GM12878 (cell line): Measurements from ENCODE around the gene PRX. TPM values are rescaled to one million over a fixed set of nuclear protein-coding genes. Genes with fewer than 3 reads are reported as not detected.

Experiments used
- ATAC-seq: fragments of 200-7000 bp; cut with Tn5 transposase; 3 replicates; pipeline ENCODE4 v1.9.1; 2020; ENCODE audit warnings: mild to moderate bottlenecking, moderate library complexity
- BruUV-seq: library from RNA; stranded (reverse); fragments of 400-500 nt; replicated peaks from 2 replicates; lab custom pipeline; 2021; lab: Mats Ljungman, UMichigan
- CTCF ChIA-PET: fragments of 300-600 bp; sonication (Branson Sonifier 250); formaldehyde crosslinking; extraction: SDS; loops from one replicate; lab custom pipeline; 2021; ENCODE audit warnings: inconsistent platforms; lab: Yijun Ruan, JAX
- POLR2A ChIA-PET: fragments of 350-600 bp; formaldehyde crosslinking; extraction: SDS; loops from one replicate; lab custom pipeline; 2021; ENCODE audit warnings: inconsistent platforms; lab: Charles Lee
- RAD21 ChIA-PET: fragments of 300-600 bp; sonication (Branson Sonifier 250); formaldehyde crosslinking; loops from one replicate; lab custom pipeline; 2023; ENCODE audit warnings: antibody characterized with exemption; ENCODE audit not compliant: unreplicated experiment; lab: Charles Lee
- SMC1A ChIA-PET: fragments of 300-600 bp; sonication (Branson Sonifier 250); formaldehyde crosslinking; loops from one replicate; lab custom pipeline; 2023; ENCODE audit not compliant: unreplicated experiment, uncharacterized antibody; lab: Charles Lee
- DNase-seq: peaks from one replicate; pipeline ENCODE4 v3.0.0-alpha.2; 2011; ENCODE audit warnings: low read depth, low spot score
- FAIRE-seq: peaks from 3 replicates; lab custom pipeline; 2011; peaks lifted over from hg19 to GRCh38; lab: Jason Lieb, UNC
- H2AFZ ChIP-seq: 2 replicates; pipeline ENCODE4 v1.6.0; 2011; ENCODE audit warnings: low read depth, low read length, control low read depth; ENCODE audit not compliant: control insufficient read depth
- H3K27ac ChIP-seq: 2 replicates; pipeline ENCODE4 v1.5.1; 2011; ENCODE audit warnings: control low read depth; ENCODE audit not compliant: control insufficient read depth, insufficient read depth
- H3K27me3 ChIP-seq, 2 experiments: replicated peaks in 1 of 2; 2 replicates each; pipeline versions ENCODE4 v1.6.0 to v1.6.1; 2011; ENCODE audit warnings: low read length in 1 of 2; ENCODE audit not compliant: control insufficient read depth in 2 of 2, insufficient read depth in 2 of 2
- H3K36me3 ChIP-seq, 2 experiments: 2 replicates each; pipeline ENCODE4 v1.5.1; 2011; ENCODE audit warnings: low read length in 1 of 2; ENCODE audit not compliant: control insufficient read depth in 2 of 2, insufficient read depth in 2 of 2
- H3K4me1 ChIP-seq: 2 replicates; pipeline ENCODE4 v1.6.1; 2011; ENCODE audit warnings: mild to moderate bottlenecking, low read length, moderate library complexity, mixed read lengths; ENCODE audit not compliant: control insufficient read depth, insufficient read depth
- H3K4me2 ChIP-seq: 2 replicates; pipeline ENCODE4 v1.6.0; 2011; ENCODE audit warnings: control low read depth; ENCODE audit not compliant: control insufficient read depth, insufficient read depth
- H3K4me3 ChIP-seq: fragments of 200-600 bp; sonication (generic); 2 replicates; pipeline ENCODE4 v1.5.1; 2016
- H3K79me2 ChIP-seq: 2 replicates; pipeline ENCODE4 v1.6.0; 2011; ENCODE audit warnings: low read length; ENCODE audit not compliant: control insufficient read depth, insufficient read depth
- H3K9ac ChIP-seq: 2 replicates; pipeline ENCODE4 v1.8.0; 2011; ENCODE audit warnings: low read length, control low read depth, mixed read lengths; ENCODE audit not compliant: control insufficient read depth, insufficient read depth
- H3K9me3 ChIP-seq: replicated peaks from 3 replicates; pipeline ENCODE4 v1.5.1; 2011; ENCODE audit warnings: mild to moderate bottlenecking, low read length; ENCODE audit not compliant: control insufficient read depth, insufficient read depth
- H4K20me1 ChIP-seq: 2 replicates; pipeline ENCODE4 v1.6.0; 2011; ENCODE audit not compliant: control insufficient read depth, insufficient read depth
- EGR1 ChIP-seq, 2 experiments: IDR thresholded peaks; 1 replicate in 1 of 2; 2 replicates in 1 of 2; pipeline ENCODE4 v1.6.1; 2011 to 2012; ENCODE audit warnings: low read depth in 2 of 2, low read length in 2 of 2, borderline replicate concordance in 1 of 2, mild to moderate bottlenecking in 1 of 2, moderate library complexity in 1 of 2
- GABPA ChIP-seq: IDR thresholded peaks from 2 replicates; pipeline ENCODE4 v1.6.1; 2014; ENCODE audit warnings: antibody characterized with exemption, low read depth, mild to moderate bottlenecking, inconsistent platforms
- PBX3 ChIP-seq: IDR thresholded peaks from 2 replicates; pipeline ENCODE4 v1.6.1; 2011; ENCODE audit warnings: mild to moderate bottlenecking, low read depth, low read length, moderate library complexity; ENCODE audit not compliant: insufficient replicate concordance
- REST ChIP-seq: IDR thresholded peaks from 2 replicates; pipeline ENCODE4 v1.6.1; 2012; ENCODE audit warnings: mild to moderate bottlenecking, low read depth, low read length
- RFX5 ChIP-seq: IDR thresholded peaks from 2 replicates; pipeline ENCODE4 v1.6.1; 2011; ENCODE audit warnings: low read depth, low read length, improper control_type of control experiment
- STAT3 ChIP-seq: IDR thresholded peaks from 2 replicates; pipeline ENCODE4 v1.6.1; 2011; ENCODE audit warnings: low read depth, low read length, improper control_type of control experiment
- ZBTB4 ChIP-seq: fragments of 450-650 bp; formaldehyde crosslinking; IDR thresholded peaks from 2 replicates; pipeline ENCODE4 v1.4.0; 2022; ENCODE audit warnings: mild to moderate bottlenecking, moderate library complexity
- ZNF687 ChIP-seq: fragments of 450-650 bp; IDR thresholded peaks from 2 replicates; pipeline ENCODE4 v1.6.1; 2017; ENCODE audit warnings: mild to moderate bottlenecking, moderate library complexity
- WGBS: methylation state at CpG from one replicate; pipeline ENCODE4 v1.1.6; 2016; ENCODE audit warnings: low lambda C conversion rate; ENCODE audit not compliant: insufficient replicate concordance, insufficient coverage; ENCODE audit errors: missing lambda C conversion rate; 5-methylcytosine and 5-hydroxymethylcytosine counted together
- in situ Hi-C: fragments of 300-500 bp; cut with MboI; formaldehyde crosslinking; loops from 9 replicates; pipeline ENCODE4 v1.14.3; 2018; ENCODE audit warnings: mixed read lengths
- intact Hi-C: fragments of 100-400 bp; cut with micrococcal nuclease; formaldehyde crosslinking; loops from one replicate; pipeline ENCODE4 v1.14.2; 2022; ENCODE audit not compliant: unreplicated experiment
- polyA plus RNA-seq, 11 experiments: library from polyadenylated mRNA; depleted of rRNA in 4 of 11; unstranded in 6 of 11; stranded (reverse) in 5 of 11; fragments of >200 nt; fragmentation: Nextera tagmentation in 4 of 11; fragmentation: Illumina TruSeq in 1 of 11; extraction: Ambion mirVana in 4 of 11; extraction: Trizol in 1 of 11; gene quantifications; 1 replicate in 1 of 11; 2 replicates in 10 of 11; pipeline versions ENCODE4 v1.2.1 to v1.2.3, GENCODE V29; 2011 to 2016; ENCODE audit warnings: inconsistent platforms in 2 of 11, missing spikeins in 2 of 11, low read depth in 1 of 11
- total RNA-seq, 4 experiments: library from RNA; depleted of rRNA in 3 of 4; stranded (reverse); fragments of >200 nt in 3 of 4; fragmentation: Illumina TruSeq in 1 of 4; extraction: Trizol in 1 of 4; gene quantifications; 2 replicates each; pipeline versions ENCODE4 v1.2.1 to v1.2.3, GENCODE V29; 2013 to 2021

Gene PRX
- total and polyA plus RNA-seq, 10 of the 15 experiments (the other 5 are each of a cell fraction or from before 2014, with no cell fraction given): 0.02 to 1.4 (median 0.54) TPM; not detected in 1

DNA sequence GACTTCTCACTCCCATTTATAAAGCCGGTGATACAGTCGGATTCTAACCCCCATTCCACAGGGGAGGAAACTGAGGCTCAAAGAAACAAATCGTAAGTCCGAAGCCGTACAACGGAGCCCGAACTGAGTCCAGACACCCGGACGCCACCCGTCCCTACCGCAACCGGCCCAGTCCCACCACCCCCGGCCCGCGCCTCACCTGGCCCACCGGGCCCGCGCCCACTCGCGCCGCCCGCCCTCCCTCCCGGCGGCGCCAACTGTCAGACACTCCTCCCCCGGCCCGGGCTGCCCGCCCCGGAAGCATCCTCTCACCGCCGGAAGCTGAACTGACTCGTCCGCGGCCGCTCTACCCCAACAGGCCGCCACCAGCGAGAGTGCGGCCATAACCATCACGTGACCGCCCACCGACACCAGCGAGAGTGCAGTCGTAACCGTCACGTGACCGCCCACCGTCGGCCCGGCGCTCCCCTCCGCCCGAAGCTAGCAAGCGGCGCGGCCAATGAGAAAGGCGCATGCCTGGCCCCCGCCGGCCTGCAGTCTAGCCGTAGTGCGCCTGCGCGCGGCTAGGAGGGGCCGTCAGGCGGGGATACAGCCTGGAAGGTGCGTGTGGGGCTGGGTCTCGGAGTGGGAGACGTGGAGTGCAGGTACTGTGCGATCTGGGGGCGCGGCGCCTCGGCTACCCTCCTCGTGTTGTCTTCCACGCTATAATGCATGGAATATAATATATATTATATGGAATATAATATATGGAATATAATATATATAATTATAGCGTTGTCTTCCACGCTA is 64.9 kb downstream of the PRX start, which contains the start of the genes C19orf47 and PLD3 (continued):
- TF ChIP-seq ZNF687: 0 out of 2 replicates have a peak, but pooled peaks have one; percentile 31
- TF ChIP-seq PBX3: peak; percentile 15

GRCh38 chr19:40344422-40344821 is 68.8 kb downstream of the PRX start:
- ATAC-seq (no peak), FAIRE-seq (no peak), DNase-seq (no peak)
- ChIA-PET CTCF (no interaction called here), SMC1A (no interaction called here), RAD21 (no interaction called here), POLR2A (no interaction called here)
- Histone ChIP-seq H3K4me2 (no peak overlapping the region), H3K9me3 (no peaks in the 10 kb centered on the region), H3K79me2 (peaks cover 22% of the 10 kb centered on the region), H3K4me1 (peaks cover 6% of the 10 kb centered on the region; the same call in 1 of the 2 replicates), H3K27ac (no peak overlapping the region), H4K20me1 (no peaks in the 10 kb centered on the region), H3K36me3 (peaks cover 0 to 3% of the 10 kb centered on the region in 2 experiments; a peak in 2 of 4 replicates), H3K9ac (no peak overlapping the region), H3K4me3 (no peak overlapping the region; the same call in 1 of the 2 replicates), H2AFZ (no peak overlapping the region), H3K27me3 (no peaks in the 10 kb centered on the region)
- 88% methylated on average over 7 of the region's 7 CpGs for WGBS
- BruUV-seq: no TSS peak
- in situ Hi-C loops: no loop called here
- intact Hi-C loops: no loop called here
- TF ChIP-seq EGR1 (IDR thresholded peaks at IDR 0.05; ENCODE audit: borderline replicate concordance in 1 of 2, low read depth in 2 of 2, low read length in 2 of 2) (no peak), RFX5 (no peak), GABPA (no peak), REST (no peak), ZBTB4 (CRISPR knock-in tag) (no peak), STAT3 (no peak)
